SK-N-SH (cell line): ENCODE data around the gene TNFRSF18. TPM values are rescaled to one million over a fixed set of nuclear protein-coding genes. Genes with fewer than 3 reads are reported as not detected.

Source experiments
- CTCF ChIA-PET: fragments of 300-600, 350-600 bp; formaldehyde crosslinking; extraction: SDS; loops from one replicate; lab custom pipeline; 2021; lab: Yijun Ruan, JAX
- POLR2A ChIA-PET: fragments of 350-600 bp; sonication (Branson Sonifier 250); formaldehyde crosslinking; extraction: SDS; loops from one replicate; lab custom pipeline; 2020; ENCODE audit warnings: antibody characterized with exemption, inconsistent platforms; lab: Yijun Ruan, JAX
- DNase-seq: peaks from one replicate; pipeline ENCODE4 v3.0.0; 2012
- H2AFZ ChIP-seq: fragments of 200-600 bp; sonication (generic); 2 replicates; pipeline ENCODE4 v1.8.1; 2016; ENCODE audit warnings: antibody characterized with exemption, mild to moderate bottlenecking, low read depth
- H3F3A ChIP-seq: fragments of 200-600 bp; sonication (generic); replicated peaks from 2 replicates; pipeline ENCODE3; 2016; ENCODE audit warnings: antibody characterized with exemption, mild to moderate bottlenecking; ENCODE audit not compliant: insufficient read depth
- H3K27ac ChIP-seq, 2 experiments: fragments of 200-500 bp in 1 of 2; fragments of 200-600 bp in 1 of 2; sonication (Bioruptor generic) in 1 of 2; sonication (generic), shearing (Covaris generic) in 1 of 2; 2 replicates each; pipeline versions ENCODE4 v1.5.1 to v1.6.1; 2014 to 2016; ENCODE audit warnings: low read depth in 2 of 2, inconsistent platforms in 1 of 2, low read length in 1 of 2, mild to moderate bottlenecking in 1 of 2, mixed read lengths in 1 of 2
- H3K27me3 ChIP-seq: fragments of 200-600 bp; sonication (generic), shearing (Covaris generic); 2 replicates; pipeline ENCODE4 v1.6.1; 2016; ENCODE audit warnings: mixed run types; ENCODE audit not compliant: insufficient read depth
- H3K36me3 ChIP-seq, 2 experiments: fragments of 200-500 bp in 1 of 2; fragments of 200-600 bp in 1 of 2; sonication (Bioruptor generic) in 1 of 2; sonication (generic) in 1 of 2; replicated peaks in 1 of 2; 2 replicates each; pipeline versions ENCODE3 to v1.5.1; 2014 to 2016; ENCODE audit warnings: low read length in 1 of 2, mild to moderate bottlenecking in 1 of 2; ENCODE audit not compliant: insufficient read depth in 2 of 2, control insufficient read depth in 1 of 2
- H3K4me1 ChIP-seq, 2 experiments: fragments of 200-500 bp in 1 of 2; fragments of 200-600 bp in 1 of 2; sonication (Bioruptor generic) in 1 of 2; sonication (generic), shearing (Covaris generic) in 1 of 2; 2 replicates each; pipeline versions ENCODE4 v1.5.1 to v1.6.1; 2014 to 2016; ENCODE audit warnings: low read depth in 1 of 2, low read length in 1 of 2, mixed run types in 1 of 2; ENCODE audit not compliant: insufficient read depth in 2 of 2, control insufficient read depth in 1 of 2
- H3K4me2 ChIP-seq: fragments of 200-600 bp; sonication (generic), shearing (Covaris generic); 2 replicates; pipeline ENCODE4 v1.6.1; 2017; ENCODE audit warnings: mixed run types
- H3K4me3 ChIP-seq, 2 experiments: fragments of 200-500 bp in 1 of 2; fragments of 200-600 bp in 1 of 2; sonication (Bioruptor generic) in 1 of 2; sonication (generic), shearing (Covaris generic) in 1 of 2; 2 replicates each; pipeline versions ENCODE4 v1.5.1 to v1.8.1; 2014 to 2016; ENCODE audit warnings: low read depth in 2 of 2, inconsistent platforms in 1 of 2, low read length in 1 of 2, mild to moderate bottlenecking in 1 of 2, mixed read lengths in 1 of 2, moderate library complexity in 1 of 2
- H3K79me2 ChIP-seq: fragments of 200-600 bp; sonication (generic); 2 replicates; pipeline ENCODE4 v1.8.1; 2017; ENCODE audit warnings: mild to moderate bottlenecking; ENCODE audit not compliant: insufficient read depth
- H3K9ac ChIP-seq: fragments of 200-600 bp; sonication (generic); 2 replicates; pipeline ENCODE4 v1.6.1; 2017; ENCODE audit warnings: mixed run types
- H3K9me2 ChIP-seq: fragments of 200-600 bp; sonication (generic); 2 replicates; pipeline ENCODE4 v1.6.1; 2017; ENCODE audit warnings: mixed run types
- H3K9me3 ChIP-seq: fragments of 200-600 bp; sonication (generic); 2 replicates; pipeline ENCODE4 v1.6.1; 2017; ENCODE audit warnings: mixed run types, mild to moderate bottlenecking, moderate library complexity
- H4K20me1 ChIP-seq: fragments of 200-600 bp; sonication (generic); 2 replicates; pipeline ENCODE4 v1.6.1; 2017; ENCODE audit warnings: mild to moderate bottlenecking, mixed run types; ENCODE audit not compliant: insufficient read depth
- CHD2 ChIP-seq: fragments of 150-350 bp; IDR thresholded peaks from 2 replicates; pipeline ENCODE4 v1.6.1; 2018; ENCODE audit warnings: low read length; ENCODE audit not compliant: partially characterized antibody
- FOSL2 ChIP-seq: IDR thresholded peaks from 2 replicates; pipeline ENCODE4 v1.4.0; 2012; ENCODE audit warnings: low read depth, mild to moderate bottlenecking, moderate library complexity, borderline replicate concordance
- FOXJ3 ChIP-seq: sonication (generic); formaldehyde crosslinking; IDR thresholded peaks from 2 replicates; pipeline ENCODE4 v1.5.1; 2020; ENCODE audit warnings: mild to moderate bottlenecking, missing genetic modification reagents
- FOXM1 ChIP-seq: IDR thresholded peaks from 2 replicates; pipeline ENCODE4 v1.4.0; 2012; ENCODE audit warnings: low read depth, mild to moderate bottlenecking
- MEF2A ChIP-seq: IDR thresholded peaks from 2 replicates; pipeline ENCODE4 v1.4.0; 2012; ENCODE audit warnings: low read depth, borderline replicate concordance
- MXI1 ChIP-seq: IDR thresholded peaks from 2 replicates; pipeline ENCODE4 v1.6.1; 2012; ENCODE audit warnings: mild to moderate bottlenecking, low read depth, low read length, improper control_type of control experiment
- NRF1 ChIP-seq: IDR thresholded peaks from 2 replicates; pipeline ENCODE4 v1.6.1; 2012; ENCODE audit warnings: low read depth, mild to moderate bottlenecking, low read length
- POLR2AphosphoS5 ChIP-seq: IDR thresholded peaks from 2 replicates; pipeline ENCODE4 v1.6.1; 2012; ENCODE audit warnings: low read depth, low read length
- RAD21 ChIP-seq: IDR thresholded peaks from 2 replicates; pipeline ENCODE4 v1.6.1; 2012; ENCODE audit warnings: mild to moderate bottlenecking, low read length
- RCOR1 ChIP-seq: fragments of 150-350 bp; IDR thresholded peaks from 2 replicates; pipeline ENCODE4 v1.6.1; 2017; ENCODE audit warnings: antibody characterized with exemption, low read length
- RFX5 ChIP-seq: IDR thresholded peaks from 2 replicates; pipeline ENCODE4 v1.6.1; 2012; ENCODE audit warnings: mild to moderate bottlenecking, improper control_type of control experiment, low read length
- TAF1 ChIP-seq: IDR thresholded peaks from 2 replicates; pipeline ENCODE4 v1.6.1; 2012; ENCODE audit warnings: low read depth, mild to moderate bottlenecking, low read length, moderate library complexity, borderline replicate concordance
- TCF12 ChIP-seq: IDR thresholded peaks from 2 replicates; pipeline ENCODE4 v1.4.0; 2012
- WGBS: methylation state at CpG from one replicate; pipeline ENCODE4 v1.1.6; 2017; ENCODE audit warnings: low lambda C conversion rate; 5-methylcytosine and 5-hydroxymethylcytosine counted together
- polyA plus RNA-seq, 3 experiments: library from polyadenylated mRNA; depleted of rRNA; stranded (reverse); fragments of >200 nt; gene quantifications; 2 replicates each; pipeline ENCODE4 v1.2.3, GENCODE V29; 2012
- TF ChIP-seq, protein P1 (sequence below): IDR thresholded peaks from 2 replicates; pipeline ENCODE4; 2012
- TF ChIP-seq, protein P2 (sequence below): fragments of 200-600 bp; sonication (generic); IDR thresholded peaks from 2 replicates; pipeline ENCODE4 v1.6.1; 2017; ENCODE audit warnings: antibody characterized with exemption, mild to moderate bottlenecking, moderate library complexity
- TF ChIP-seq, protein P3 (sequence below): IDR thresholded peaks from 2 replicates; pipeline ENCODE4 v1.4.0; 2012; ENCODE audit warnings: low read depth
- TF ChIP-seq, protein P4 (sequence below): IDR thresholded peaks from 2 replicates; pipeline ENCODE4 v1.4.0; 2012; ENCODE audit warnings: low read depth, borderline replicate concordance

The TNFRSF18 gene
- polyA plus RNA-seq, 1 of the 3 experiments (the other 2 are of a cell fraction), result 0.05 TPM

DNA sequence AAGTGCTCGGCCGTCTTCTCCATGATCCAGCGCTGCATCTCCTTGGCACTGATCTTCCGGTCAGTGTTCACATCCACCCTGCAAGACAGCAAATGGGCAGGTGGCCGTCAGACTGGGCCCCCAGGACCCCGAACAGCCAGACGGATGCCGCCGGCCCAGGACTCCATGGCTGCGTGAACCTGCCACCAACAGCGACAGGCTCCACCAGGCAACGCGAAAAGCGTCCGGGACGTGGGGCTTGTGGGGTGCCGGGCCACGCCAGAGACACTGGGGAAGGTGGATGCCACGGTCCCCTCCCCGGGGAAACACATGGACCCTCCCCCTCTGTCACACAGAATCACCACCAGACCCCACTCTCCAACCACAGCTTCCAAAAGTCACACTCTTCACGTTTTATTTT, 17.5 kb upstream of the TNFRSF18 start:
- Histone ChIP-seq H3K9me3 (no peaks in the 10 kb centered on the region), H3K79me2 (peaks cover 23% of the 10 kb centered on the region), H3F3A (no peaks in the 10 kb centered on the region), H3K27ac (no peak overlapping the region), H3K9ac (no peak overlapping the region), H2AFZ (no peak overlapping the region)
- POLR2A ChIA-PET, result no interaction called here
- DNase-seq, result no peak
- 91% methylated on average over 10 of the region's 21 CpGs for WGBS
- TF ChIP-seq, protein P1, sequence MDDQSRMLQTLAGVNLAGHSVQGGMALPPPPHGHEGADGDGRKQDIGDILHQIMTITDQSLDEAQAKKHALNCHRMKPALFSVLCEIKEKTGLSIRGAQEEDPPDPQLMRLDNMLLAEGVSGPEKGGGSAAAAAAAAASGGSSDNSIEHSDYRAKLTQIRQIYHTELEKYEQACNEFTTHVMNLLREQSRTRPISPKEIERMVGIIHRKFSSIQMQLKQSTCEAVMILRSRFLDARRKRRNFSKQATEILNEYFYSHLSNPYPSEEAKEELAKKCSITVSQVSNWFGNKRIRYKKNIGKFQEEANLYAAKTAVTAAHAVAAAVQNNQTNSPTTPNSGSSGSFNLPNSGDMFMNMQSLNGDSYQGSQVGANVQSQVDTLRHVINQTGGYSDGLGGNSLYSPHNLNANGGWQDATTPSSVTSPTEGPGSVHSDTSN, result no peak
- no peak for TF ChIP-seq RFX5
- TF ChIP-seq TAF1, result no peak
- no peak for TF ChIP-seq POLR2AphosphoS5
- TF ChIP-seq TCF12, result no peak
- TF ChIP-seq, protein P2, sequence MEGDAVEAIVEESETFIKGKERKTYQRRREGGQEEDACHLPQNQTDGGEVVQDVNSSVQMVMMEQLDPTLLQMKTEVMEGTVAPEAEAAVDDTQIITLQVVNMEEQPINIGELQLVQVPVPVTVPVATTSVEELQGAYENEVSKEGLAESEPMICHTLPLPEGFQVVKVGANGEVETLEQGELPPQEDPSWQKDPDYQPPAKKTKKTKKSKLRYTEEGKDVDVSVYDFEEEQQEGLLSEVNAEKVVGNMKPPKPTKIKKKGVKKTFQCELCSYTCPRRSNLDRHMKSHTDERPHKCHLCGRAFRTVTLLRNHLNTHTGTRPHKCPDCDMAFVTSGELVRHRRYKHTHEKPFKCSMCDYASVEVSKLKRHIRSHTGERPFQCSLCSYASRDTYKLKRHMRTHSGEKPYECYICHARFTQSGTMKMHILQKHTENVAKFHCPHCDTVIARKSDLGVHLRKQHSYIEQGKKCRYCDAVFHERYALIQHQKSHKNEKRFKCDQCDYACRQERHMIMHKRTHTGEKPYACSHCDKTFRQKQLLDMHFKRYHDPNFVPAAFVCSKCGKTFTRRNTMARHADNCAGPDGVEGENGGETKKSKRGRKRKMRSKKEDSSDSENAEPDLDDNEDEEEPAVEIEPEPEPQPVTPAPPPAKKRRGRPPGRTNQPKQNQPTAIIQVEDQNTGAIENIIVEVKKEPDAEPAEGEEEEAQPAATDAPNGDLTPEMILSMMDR, result no peak
- TF ChIP-seq MXI1, result no peak
- TF ChIP-seq CHD2, result no peak
- no peak for TF ChIP-seq FOXM1
- TF ChIP-seq RCOR1, result no peak
- TF ChIP-seq NRF1, result no peak
- no peak for TF ChIP-seq MEF2A
- TF ChIP-seq FOSL2, result no peak
- TF ChIP-seq, protein P3, sequence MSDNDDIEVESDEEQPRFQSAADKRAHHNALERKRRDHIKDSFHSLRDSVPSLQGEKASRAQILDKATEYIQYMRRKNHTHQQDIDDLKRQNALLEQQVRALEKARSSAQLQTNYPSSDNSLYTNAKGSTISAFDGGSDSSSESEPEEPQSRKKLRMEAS, result no peak
- TF ChIP-seq RAD21, result no peak
- TF ChIP-seq FOXJ3 (CRISPR knock-in tag), result no peak
- TF ChIP-seq, protein P4, sequence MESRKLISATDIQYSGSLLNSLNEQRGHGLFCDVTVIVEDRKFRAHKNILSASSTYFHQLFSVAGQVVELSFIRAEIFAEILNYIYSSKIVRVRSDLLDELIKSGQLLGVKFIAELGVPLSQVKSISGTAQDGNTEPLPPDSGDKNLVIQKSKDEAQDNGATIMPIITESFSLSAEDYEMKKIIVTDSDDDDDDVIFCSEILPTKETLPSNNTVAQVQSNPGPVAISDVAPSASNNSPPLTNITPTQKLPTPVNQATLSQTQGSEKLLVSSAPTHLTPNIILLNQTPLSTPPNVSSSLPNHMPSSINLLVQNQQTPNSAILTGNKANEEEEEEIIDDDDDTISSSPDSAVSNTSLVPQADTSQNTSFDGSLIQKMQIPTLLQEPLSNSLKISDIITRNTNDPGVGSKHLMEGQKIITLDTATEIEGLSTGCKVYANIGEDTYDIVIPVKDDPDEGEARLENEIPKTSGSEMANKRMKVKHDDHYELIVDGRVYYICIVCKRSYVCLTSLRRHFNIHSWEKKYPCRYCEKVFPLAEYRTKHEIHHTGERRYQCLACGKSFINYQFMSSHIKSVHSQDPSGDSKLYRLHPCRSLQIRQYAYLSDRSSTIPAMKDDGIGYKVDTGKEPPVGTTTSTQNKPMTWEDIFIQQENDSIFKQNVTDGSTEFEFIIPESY, result no peak
- TF ChIP-seq, all 33 proteins: peak for 0
- Histone ChIP-seq H3K4me3 (no peak overlapping the region), H3K36me3 (peaks cover 0 to 51% of the 10 kb centered on the region in 2 experiments), H3K27me3 (no peaks in the 10 kb centered on the region), H4K20me1 (0 out of 2 replicates have a peak, but pooled peaks cover under 1% of the 10 kb centered on the region), H3K9me2 (no peaks in the 10 kb centered on the region), H3K4me1 (no peaks in the 10 kb centered on the region), H3K4me2 (no peak overlapping the region)
- CTCF ChIA-PET, result interaction anchor here (7.4 kb wide), 1 partner anchor 102 kb away, joined by 37 read pairs; no protein-coding TSS in a partner anchor
